Measurements from ENCODE around the gene GTF2F2. TPM values are rescaled to one million over a fixed set of nuclear protein-coding genes. Genes with fewer than 3 reads are reported as not detected.

Gene GTF2F2
- total and polyA plus RNA-seq, 9 of the 15 experiments (the other 6 are each of a cell fraction or from before 2014, with no cell fraction given) = 19.7 to 44.8 (median 32.4) TPM

DNA sequence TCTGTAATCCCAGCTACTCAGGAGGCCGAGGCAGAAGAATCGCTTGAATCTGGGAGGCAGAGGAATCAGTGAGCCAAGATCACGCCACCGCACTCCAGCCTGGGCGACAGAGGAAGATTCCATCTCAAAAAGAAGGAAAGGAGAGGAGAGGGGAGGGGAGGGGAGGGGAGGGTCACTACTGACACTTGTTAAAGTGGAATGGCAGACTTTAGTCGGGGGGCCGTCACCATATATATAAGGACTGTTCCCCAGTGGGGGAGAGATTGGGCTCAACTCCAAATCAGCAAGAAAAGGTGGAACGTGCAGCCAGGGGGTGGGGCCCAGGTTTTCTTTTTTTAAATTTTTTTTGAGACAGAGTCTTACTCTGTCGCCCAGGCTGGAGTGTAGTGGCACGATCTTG is 194.5 kb downstream of the GTF2F2 start (continued):
- no peak for TF ChIP-seq MGA (IDR thresholded peaks at IDR 0.05)
- no peak for TF ChIP-seq ZZZ3 (IDR thresholded peaks at IDR 0.05)
- TF ChIP-seq SNRNP70 (optimal IDR thresholded peaks at IDR 0.05; ENCODE audit: low read depth, low read length) = no peak
- no peak for TF ChIP-seq TAF1 (IDR thresholded peaks at IDR 0.05; ENCODE audit: control insufficient read depth, extremely low read depth, insufficient read depth, low read length, severe bottlenecking)
- TF ChIP-seq TAF15 (IDR thresholded peaks at IDR 0.05; ENCODE audit: low read depth, low read length) = no peak
- TF ChIP-seq, protein P1, sequence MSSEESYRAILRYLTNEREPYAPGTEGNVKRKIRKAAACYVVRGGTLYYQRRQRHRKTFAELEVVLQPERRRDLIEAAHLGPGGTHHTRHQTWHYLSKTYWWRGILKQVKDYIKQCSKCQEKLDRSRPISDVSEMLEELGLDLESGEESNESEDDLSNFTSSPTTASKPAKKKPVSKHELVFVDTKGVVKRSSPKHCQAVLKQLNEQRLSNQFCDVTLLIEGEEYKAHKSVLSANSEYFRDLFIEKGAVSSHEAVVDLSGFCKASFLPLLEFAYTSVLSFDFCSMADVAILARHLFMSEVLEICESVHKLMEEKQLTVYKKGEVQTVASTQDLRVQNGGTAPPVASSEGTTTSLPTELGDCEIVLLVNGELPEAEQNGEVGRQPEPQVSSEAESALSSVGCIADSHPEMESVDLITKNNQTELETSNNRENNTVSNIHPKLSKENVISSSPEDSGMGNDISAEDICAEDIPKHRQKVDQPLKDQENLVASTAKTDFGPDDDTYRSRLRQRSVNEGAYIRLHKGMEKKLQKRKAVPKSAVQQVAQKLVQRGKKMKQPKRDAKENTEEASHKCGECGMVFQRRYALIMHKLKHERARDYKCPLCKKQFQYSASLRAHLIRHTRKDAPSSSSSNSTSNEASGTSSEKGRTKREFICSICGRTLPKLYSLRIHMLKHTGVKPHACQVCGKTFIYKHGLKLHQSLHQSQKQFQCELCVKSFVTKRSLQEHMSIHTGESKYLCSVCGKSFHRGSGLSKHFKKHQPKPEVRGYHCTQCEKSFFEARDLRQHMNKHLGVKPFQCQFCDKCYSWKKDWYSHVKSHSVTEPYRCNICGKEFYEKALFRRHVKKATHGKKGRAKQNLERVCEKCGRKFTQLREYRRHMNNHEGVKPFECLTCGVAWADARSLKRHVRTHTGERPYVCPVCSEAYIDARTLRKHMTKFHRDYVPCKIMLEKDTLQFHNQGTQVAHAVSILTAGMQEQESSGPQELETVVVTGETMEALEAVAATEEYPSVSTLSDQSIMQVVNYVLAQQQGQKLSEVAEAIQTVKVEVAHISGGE (CRISPR knock-in tag; IDR thresholded peaks at IDR 0.05) = no peak
- no peak for TF ChIP-seq ZNF609 (CRISPR knock-in tag; IDR thresholded peaks at IDR 0.05; ENCODE audit: borderline replicate concordance)
